HG02759 (cell line): ENCODE measurements around the gene BMP6.
"Not testable (repeated sequence)": the region's sequence is repeated elsewhere in the genome, so short reads cannot be mapped to it uniquely, and the experiment has no call there.

Experiments
- ATAC-seq: cut with Tn5 transposase; IDR thresholded peaks from one replicate; pipeline ENCODE4 v1.9.1; 2021; ENCODE audit warnings: mild to moderate bottlenecking, moderate library complexity; ENCODE audit not compliant: unreplicated experiment

The BMP6 gene

GRCh38 chr6:7880718-7881107 is 154.8 kb downstream of the BMP6 start:
- no peak for ATAC-seq

GRCh38 chr6:7881765-7882500 is 156.0 kb downstream of the BMP6 start:
- no peak for ATAC-seq

- ATAC-seq: no peak
Observed at GRCh38 chr6:7882505-7883257, 156.8 kb downstream of the BMP6 start.

GRCh38 chr6:7883381-7883780 is 157.5 kb downstream of the BMP6 start:
- ATAC-seq: no peak

- no peak for ATAC-seq
Observed at GRCh38 chr6:7886132-7886531, 160.2 kb downstream of the BMP6 start.

- ATAC-seq: no peak
Observed at GRCh38 chr6:7887278-7887991, 161.5 kb downstream of the BMP6 start.

GRCh38 chr6:7888587-7889357 is 162.9 kb downstream of the BMP6 start:
- ATAC-seq: no peak

GRCh38 chr6:7891078-7891872 is 165.4 kb downstream of the BMP6 start:
- no peak for ATAC-seq

- ATAC-seq: not testable (repeated sequence)
Observed at GRCh38 chr6:7892367-7892766, 166.5 kb downstream of the BMP6 start.

- no peak for ATAC-seq
Observed at GRCh38 chr6:7893342-7893741, 167.4 kb downstream of the BMP6 start.

- ATAC-seq: no peak
Observed at GRCh38 chr6:7894262-7895124, 168.6 kb downstream of the BMP6 start.

- ATAC-seq: no peak
Observed at GRCh38 chr6:7895125-7895423, 169.2 kb downstream of the BMP6 start.

GRCh38 chr6:7896465-7896987 is 170.6 kb downstream of the BMP6 start:
- no peak for ATAC-seq

GRCh38 chr6:7897461-7898192 is 171.7 kb downstream of the BMP6 start:
- no peak for ATAC-seq

- ATAC-seq: not testable (repeated sequence)
Observed at GRCh38 chr6:7898193-7898586, 172.3 kb downstream of the BMP6 start.

GRCh38 chr6:7899101-7899888 is 173.4 kb downstream of the BMP6 start:
- ATAC-seq: peak; percentile 43

GRCh38 chr6:7899889-7900213 is 174.0 kb downstream of the BMP6 start:
- no peak for ATAC-seq

- peak; percentile 47 for ATAC-seq
Observed at GRCh38 chr6:7900621-7901020, 174.7 kb downstream of the BMP6 start.
